HG03354 (cell line): ENCODE data around the gene PTGFRN.

ENCODE experiments used
- ATAC-seq: cut with Tn5 transposase; IDR thresholded peaks from one replicate; pipeline ENCODE4 v1.9.1; 2021; ENCODE audit warnings: mild to moderate bottlenecking; ENCODE audit not compliant: unreplicated experiment, poor library complexity, severe bottlenecking

The PTGFRN gene

DNA sequence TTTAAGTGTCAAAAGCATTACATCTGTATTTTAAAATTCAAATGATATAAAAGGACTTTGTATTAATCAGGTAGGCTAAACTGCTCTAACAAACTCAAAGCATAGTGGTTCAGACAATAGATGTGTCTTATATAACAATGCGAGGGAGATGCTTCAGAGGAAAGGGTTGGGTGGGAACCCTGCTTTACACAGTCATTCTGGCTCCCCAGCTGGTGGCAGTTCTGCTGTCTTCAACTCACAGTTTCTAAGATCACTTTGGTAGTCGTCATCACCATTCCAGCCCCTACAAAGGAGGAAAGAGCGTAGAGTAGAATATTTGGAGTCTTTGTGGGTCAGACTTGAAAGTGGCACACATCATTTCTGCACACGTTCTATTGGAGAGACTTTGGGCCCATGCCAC, 4.2 kb downstream of the PTGFRN start:
- no peak for ATAC-seq

- no peak for ATAC-seq
These were observed 5.0 kb downstream of the PTGFRN start for GRCh38 chr1:116914667-116915066.

DNA sequence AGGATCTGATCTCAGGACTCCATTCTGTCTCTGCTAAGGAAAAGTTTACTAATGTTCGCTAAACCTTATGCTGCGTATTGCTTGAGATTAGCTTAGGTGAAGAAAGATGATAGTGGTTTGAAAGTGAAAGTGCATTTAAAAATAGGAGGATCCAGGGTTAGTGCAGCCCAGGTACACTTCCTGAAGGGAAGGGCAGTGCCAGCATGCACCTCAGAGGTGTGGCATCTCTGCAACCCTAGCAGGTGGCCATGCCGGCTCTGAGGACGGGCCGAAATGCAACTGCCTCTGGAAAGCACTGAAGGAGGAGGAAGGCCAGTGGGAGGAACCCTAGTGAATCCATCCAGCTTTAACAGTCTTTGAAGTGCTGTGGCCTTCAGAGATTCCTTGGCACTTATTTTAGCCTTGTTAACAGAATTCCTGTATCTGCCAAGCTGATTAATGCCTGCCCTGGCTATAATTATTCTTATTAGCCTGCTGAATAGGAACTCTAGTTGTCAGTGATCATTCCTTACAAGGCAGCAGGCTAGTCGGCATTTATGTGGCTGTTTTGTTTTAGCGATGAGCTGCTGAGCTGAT, 5.5 kb downstream of the PTGFRN start:
- ATAC-seq: no peak

DNA sequence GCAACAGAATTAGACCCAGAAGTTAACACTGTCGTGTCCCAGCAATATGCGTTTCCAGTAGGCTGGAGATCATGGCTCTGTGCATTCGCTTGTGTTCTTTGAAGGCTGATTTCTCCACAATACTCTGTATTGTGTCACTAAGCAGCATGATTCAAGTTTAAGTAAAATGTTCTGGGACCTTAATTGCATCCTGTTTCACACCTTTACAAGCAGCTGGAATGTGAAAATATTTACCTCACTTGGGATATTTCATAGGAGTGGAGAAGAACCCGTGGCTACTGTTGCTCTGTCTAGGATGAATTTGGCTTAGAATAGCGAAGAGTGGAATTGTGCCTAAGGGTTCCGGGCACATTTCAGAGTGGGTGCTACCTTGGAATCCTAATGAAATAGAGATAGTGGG, 6.3 kb downstream of the PTGFRN start:
- ATAC-seq: no peak

DNA sequence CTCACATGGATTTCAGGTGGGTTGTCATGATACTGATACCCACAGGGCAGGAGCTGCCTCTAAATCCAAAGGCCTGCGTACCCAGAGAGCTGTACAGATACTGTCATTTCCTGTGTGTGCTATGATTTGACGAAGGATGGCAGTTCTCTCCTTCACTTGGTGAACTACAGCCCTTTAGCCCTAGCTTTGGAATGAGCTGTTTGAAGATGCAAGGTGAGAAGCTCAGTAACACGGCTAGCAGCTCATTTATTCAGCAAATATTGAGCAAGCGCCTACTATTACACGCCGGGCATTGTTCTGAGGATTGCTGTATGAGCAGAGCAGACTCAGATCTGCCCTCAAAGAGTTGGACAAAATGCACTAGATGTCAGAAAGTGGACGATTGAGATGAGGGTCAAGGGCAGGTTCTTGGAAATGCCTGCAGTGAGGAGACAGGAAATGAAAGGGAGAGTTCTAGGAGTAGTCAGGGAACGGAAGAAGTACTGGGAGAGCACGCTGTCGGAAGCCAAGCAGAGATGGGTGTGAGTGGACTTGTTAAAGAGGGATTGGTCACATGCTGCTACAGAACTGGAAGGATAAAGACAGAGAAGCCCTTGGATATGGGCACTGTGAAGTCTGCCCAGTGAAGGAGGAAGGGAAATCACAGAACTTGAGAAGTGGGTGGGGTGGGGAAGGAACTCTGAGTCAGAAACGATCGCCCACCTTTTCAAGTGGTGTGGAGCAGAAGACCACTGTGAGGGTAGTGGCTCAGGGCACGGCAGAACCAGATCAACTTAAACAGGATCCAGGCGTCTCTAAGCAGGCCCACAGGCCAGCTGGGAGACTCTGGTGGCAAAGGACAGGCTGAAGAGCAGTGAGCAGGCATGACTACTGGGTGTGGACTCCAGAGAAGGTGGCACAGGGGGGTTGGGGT, 7.1 kb downstream of the PTGFRN start:
- ATAC-seq: no peak

GRCh38 chr1:116918714-116919357, 9.1 kb downstream of the PTGFRN start:
- no peak for ATAC-seq

GRCh38 chr1:116919802-116920201, 10.1 kb downstream of the PTGFRN start:
- ATAC-seq: no peak

- no peak for ATAC-seq
These were observed 10.5 kb downstream of the PTGFRN start for GRCh38 chr1:116920211-116920610.

- ATAC-seq: no peak
These were observed 11.7 kb downstream of the PTGFRN start for GRCh38 chr1:116921301-116921885.

GRCh38 chr1:116921937-116922336, 12.2 kb downstream of the PTGFRN start:
- ATAC-seq: no peak

GRCh38 chr1:116923421-116923820, 13.7 kb downstream of the PTGFRN start:
- no peak for ATAC-seq

GRCh38 chr1:116927049-116927798, 17.5 kb downstream of the PTGFRN start:
- no peak for ATAC-seq

GRCh38 chr1:116929961-116930592, 20.4 kb downstream of the PTGFRN start:
- ATAC-seq: no peak

- no peak for ATAC-seq
These were observed 21.6 kb downstream of the PTGFRN start for GRCh38 chr1:116931016-116931918.

DNA sequence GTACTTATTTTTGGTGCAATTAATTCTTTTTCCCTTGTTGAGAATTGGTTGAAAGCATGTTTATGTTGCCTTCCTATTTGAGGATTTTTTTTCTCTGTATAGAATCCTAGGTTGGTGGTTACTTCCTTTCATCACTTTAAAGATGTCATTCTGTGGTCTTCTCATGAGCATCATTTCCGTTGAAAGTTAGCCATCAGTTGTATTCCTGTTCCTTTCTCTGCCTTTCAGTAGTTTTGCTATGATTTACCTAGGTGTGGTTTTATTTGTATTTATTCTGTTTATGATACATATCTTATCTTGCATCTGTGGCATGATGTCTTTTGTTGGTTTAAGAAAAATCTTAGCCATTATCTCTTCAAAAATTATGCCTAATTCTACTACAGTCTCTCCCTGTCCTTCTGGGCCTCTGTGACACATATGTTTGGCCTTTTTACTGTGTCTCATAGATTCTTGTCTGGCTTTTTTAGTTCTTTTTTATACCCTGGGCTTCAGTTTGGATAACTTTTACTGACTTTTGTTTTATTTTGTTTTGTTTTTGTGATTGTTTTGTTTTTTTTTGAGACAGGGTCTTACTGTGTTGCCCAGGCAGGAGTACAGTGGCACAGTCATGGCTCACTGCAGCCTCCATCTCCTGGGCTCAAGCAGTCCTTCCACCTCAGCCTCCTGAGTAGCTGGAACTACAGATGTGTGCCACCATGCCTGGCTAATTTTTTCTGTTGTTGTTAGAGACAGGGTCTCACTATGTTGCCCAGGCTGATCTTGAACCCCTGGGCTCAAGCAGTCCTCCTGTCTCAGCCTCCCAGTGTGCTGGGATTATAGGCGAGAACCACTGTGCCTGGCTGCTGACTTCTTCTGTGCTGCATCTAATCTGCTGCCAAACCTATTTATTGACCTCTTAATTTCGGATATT, 24.1 kb downstream of the PTGFRN start:
- no peak for ATAC-seq

DNA sequence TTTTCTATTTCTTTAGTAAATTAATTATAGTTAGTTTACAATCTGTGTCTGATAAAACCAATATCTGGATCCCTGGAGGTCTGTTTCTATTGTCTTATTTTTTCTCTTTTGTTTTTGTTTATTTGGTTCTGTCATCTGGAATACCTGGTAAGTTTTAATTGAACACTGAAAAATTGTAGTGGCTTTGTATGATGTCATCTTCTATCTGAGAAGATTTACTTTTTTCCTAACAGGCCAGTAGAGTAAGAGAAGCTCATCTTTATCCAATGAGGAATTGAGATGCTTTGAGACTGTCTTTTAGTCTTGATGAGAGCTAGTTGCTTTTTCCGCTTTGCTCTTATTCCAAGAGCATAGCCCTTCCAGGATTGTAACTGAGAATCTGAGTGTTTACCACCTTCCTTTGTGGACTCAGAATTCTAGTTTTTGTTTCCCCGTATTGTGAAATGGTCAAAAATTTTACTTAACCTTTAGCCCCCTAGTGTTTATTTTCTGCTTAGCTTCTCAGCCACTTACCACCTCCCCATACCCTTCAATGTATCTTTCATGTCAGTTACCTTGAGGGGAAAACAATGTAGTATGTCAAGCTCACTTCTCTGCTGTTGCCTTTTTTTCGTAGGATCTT, 25.0 kb downstream of the PTGFRN start:
- no peak for ATAC-seq

DNA sequence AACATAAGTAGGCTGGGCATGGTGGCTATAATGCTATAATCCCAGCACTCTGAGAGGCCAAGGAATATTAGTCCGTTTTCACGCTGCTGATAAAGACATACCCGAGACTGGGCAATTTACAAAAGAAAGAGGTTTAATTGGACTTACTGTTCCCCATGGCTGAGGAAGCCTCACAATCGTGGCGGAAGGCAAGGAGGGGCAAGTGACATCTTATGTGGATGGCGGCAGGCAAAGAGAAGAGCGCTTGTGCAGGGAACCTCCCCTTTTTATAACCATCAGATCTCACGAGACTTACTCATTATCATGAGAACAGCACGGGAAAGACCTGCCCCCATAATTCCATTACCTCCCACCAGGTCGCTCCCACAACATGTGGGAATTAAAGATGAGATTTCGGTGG, 28.5 kb downstream of the PTGFRN start:
- ATAC-seq: no peak
